Middle frontal gyrus (tissue), 1 donor: Measurements from ENCODE around the gene DTX4.
"Not testable (repeated sequence)": the region's sequence is repeated elsewhere in the genome, so short reads cannot be mapped to it uniquely, and the experiment has no call there.

Experiments used
- DNase-seq: peaks from one replicate; pipeline ENCODE4 v3.0.0-alpha.2; 2015; ENCODE audit warnings: low spot score; ENCODE audit errors: extremely low spot score

The DTX4 gene

GRCh38 chr11:59171508-59172322, at the start of gene DTX4:
Gene DTX4 (plus strand): TSS chr11:59172132. CDS start chr11:59172596, 464 bp downstream.
- DNase-seq: peak; percentile 91

DNA sequence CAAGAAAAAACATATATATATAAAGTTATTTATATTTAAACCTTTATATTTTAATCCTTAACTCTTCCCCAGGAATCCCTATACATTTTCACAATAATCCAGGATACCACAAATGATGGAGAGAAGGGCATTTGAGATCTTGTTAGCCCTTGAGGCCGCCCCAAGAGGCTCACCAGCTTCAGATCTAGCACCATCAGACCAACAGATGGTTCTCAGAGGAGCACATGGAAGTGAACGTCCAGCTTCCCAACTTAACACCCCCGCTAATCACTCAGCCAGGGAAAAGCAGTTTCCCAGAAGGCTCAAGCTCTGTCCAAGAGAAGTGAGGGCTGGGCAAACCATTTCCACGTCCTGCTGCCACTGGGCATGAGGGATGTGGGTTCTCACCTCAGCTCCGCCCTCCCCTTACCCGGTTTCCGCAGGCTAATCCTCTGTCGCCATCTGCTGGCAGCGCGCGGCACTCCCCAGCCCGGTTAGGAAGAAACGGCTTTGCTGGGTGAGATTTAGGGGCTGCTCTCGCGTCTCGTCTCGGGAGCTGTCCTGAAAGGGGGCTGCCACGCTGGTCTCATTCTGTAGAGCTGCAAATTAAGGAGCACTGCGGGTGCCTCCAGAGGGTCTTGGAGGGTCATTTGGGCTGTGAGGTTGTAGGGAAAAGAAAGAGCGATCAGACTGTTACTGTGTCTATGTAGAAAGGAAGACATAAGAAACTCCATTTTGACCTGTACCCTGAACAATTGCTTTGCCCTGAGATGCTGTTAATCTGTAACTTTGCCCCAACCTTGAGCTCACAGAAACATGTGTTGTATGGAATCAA, 36.1 kb upstream of the DTX4 start:
- peak; percentile 46 for DNase-seq

DNA sequence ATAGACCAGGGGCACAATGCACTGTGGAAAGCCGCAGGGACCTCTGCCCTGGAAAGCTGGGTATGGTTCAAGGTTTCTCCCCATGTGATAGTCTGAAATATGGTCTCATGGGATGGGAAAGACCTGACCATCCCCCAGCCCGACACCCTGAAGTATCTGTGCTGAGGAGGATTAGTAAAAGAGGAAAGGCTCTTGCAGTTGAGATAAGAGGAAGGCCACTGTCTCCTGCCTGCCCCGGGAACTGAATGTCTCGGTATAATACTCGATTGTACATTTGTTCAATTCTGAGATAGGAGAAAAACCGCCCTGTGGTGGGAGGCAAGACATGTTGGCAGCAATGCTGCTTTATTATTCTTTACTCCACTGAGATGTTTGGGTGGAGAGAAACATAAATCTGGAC, 35.4 kb upstream of the DTX4 start:
- not testable (repeated sequence) for DNase-seq

- no peak for DNase-seq
Observed at GRCh38 chr11:59137190-59137589, 34.7 kb upstream of the DTX4 start.

- DNase-seq: no peak
Observed at GRCh38 chr11:59138643-59139042, 33.3 kb upstream of the DTX4 start.

DNA sequence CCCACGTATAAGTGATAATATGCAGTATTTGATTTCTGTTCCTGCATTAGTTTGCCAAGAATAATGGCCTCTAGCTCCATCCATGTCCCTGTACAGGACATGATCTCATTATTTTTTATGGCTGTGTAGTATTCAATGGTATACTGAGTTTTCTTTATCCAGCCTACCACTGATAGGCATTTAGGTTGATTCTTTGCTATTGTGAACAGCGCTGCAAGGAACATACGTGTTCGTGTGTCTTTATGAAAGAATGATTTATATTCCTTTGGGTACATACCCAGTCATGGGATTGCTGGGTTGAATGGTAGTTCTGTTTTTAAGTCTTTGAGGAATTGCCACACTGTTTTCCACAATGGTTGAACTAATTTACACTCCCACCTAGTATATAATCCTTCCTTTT, 30.7 kb upstream of the DTX4 start:
- DNase-seq: no peak

DNA sequence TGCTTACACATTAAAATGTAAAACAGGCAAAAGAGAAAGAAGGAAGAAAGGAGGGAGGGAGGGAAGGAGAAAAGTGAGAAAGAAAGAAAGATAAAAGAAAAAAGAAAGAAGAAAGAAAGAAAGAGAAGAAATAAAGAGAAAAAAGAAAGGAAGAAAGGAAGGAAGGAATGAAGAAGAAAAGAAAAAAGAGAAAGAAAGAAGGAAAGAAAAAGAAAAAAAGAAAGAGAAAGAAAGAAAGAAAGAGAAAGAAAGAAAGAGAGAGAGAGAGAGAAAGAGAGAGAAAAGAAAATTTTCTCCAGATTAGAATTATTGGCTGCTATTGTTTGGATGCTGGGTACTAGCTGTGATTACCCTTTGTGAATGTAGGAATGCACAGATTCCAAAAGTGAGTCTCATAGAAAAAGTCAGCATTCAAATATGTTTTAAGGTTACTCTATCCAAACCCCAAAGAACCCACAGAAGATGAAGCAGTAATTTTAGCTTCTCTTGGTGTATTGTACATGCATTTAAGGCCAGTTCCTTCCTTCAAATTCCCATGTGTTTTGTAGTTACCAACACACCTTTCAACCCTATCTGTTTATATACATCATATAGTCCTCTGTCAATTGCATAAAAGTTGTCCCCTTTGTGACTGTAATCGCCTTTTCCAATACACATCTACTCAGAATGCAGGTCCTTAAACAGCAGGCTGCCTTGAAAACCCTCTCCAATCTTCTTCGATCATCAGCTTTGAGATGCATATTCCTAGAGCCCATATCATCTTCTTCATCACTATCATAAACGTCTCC, 30.1 kb upstream of the DTX4 start:
- DNase-seq: no peak

GRCh38 chr11:59142530-59143507, 29.1 kb upstream of the DTX4 start, which contains the start of gene FAM111A:
Gene FAM111A (plus strand): TSS chr11:59142856. CDS start chr11:59148873, 6,017 bp downstream.
- DNase-seq: peak; percentile 28

GRCh38 chr11:59144096-59144495, 27.8 kb upstream of the DTX4 start:
- no peak for DNase-seq

DNA sequence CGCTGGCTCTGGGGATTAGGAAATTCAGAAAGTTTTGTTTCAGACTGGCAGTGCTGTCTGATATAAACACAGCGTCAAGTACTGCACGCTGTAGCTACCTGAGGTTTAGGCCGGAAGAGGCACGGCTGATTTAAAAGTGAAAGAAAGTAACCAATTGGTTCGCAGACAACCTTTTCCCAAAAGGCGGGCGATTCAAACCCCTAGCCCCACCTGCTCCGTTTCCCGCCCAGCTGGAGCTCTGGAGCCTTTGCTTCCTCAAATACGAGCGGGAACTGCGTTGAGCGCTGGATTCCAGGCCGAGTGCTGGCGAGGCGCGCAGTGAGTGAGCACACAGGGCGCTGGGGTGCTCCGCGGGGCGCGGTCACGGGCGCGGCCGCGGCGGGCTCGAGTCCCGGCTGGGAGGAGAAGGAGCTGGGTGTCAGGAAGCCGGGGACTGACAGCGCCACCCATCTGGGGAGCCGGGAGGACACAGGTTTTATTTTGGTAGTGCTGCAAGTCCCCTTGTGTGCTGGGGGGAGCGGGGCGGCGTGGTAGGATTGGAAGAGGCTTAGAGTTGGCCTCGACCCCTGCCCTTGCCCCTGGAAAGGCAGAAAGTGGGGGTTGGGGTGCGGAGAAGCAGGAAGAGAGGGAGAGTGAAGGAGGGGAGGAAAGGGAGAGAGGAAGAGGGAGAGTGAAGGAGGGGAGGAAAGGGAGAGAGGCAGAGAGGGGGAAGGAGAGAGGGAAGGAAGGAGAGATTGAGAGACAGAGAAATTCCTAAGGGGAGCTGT, 27.2 kb upstream of the DTX4 start:
- no peak for DNase-seq

DNA sequence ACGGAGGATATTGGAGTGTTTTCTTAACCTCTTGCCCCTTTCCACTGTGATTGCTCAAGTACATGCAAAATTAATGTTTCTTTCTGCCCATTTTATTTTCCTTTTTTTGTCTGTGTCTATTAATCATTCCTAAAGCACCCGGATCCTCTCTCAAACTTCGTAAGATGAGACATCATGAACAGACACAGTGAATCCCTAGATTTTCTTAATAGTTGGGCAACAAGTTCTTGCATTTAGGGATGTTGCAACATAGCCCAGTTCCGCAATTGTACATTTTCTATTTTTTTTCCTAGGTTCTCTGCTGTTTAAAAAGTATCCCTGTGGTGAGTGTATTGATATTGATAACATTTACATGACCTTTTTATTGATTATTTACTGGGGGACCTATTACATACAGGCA, 26.4 kb upstream of the DTX4 start:
- no peak for DNase-seq

- DNase-seq: no peak
Observed at GRCh38 chr11:59151761-59152160, 20.2 kb upstream of the DTX4 start.

- no peak for DNase-seq
Observed at GRCh38 chr11:59152312-59152951, 19.5 kb upstream of the DTX4 start.

DNA sequence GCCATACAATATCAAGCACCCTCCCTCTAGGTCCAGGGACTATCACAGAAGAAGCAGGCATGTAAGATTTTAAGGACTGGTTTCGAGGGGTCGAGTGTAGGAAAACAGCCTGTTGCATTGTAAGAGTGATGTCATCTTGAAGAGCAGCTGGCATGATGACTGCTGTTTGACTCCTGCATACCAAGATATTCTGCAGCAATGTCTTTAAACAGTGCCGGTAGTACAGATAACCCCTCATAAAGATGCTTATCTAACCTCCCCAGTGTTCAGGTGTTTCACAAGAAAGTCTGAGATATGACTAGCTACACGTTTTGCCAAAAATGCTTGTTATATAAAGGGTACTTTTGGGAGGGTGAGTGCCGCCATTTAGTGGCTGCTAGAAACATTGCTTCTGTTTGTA, 17.3 kb upstream of the DTX4 start:
- no peak for DNase-seq

- DNase-seq: no peak
Observed at GRCh38 chr11:59157433-59157832, 14.5 kb upstream of the DTX4 start.

DNA sequence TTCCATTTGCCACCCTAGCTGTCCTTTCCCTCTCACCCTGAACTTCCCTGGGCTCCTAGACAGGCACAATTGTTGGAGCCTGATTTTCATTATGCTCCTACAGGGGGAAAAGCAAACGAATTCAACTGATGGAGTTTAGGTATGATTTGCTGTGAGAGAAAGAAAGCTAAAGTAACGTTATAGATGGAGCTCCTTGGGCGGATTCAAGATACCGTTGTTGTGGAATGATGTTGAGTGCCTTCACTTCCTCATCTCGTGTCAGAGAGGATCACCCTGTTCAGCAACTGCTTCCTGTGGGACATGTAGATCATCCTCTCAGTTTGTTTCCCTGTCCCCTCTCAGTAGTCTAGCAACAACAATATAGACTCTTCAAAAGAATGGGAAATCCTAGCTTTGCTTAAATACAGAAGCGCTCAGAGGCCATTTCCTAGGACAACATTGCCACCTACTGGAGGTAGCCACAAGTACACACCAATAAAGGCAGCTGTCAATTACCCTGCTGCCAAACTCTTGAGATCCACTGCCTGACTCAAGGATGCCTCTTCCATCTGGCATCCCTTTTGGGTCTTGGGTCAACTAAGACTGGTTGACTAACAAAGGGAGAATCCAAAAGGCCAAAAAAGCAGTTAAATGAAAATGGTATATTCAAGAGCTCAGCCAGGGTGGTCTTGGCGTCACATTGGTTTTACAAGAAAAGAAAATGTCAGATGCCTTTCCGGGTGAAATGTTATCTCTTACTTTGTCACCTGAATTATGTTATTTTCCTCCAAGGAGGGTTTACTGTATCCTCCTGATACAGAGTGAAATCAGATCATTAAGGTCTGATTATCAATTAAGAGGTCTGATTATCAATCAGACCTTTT, 13.5 kb upstream of the DTX4 start:
- DNase-seq: peak; percentile 40

DNA sequence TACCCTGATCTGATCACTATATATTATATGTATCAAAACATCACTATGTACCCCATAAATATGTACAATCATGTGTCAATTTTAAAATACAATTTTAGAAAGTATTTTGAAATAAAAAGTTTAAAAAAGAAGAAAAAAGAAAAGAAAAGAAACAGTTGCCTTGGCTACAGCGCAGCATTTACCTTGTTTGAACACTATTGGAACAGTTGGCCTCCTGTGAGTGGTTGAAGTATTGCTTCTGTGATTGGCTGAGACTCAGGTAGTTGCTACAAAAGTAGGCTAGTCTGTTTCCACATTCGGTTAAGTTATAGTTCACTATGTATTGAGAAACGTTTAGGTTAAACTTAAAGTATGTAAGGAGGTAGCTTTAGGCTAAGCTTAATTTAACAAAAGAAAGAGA, 7.9 kb upstream of the DTX4 start:
- DNase-seq: no peak
